ENCODE measurements around the gene TMED1. TPM values are rescaled to one million over a fixed set of nuclear protein-coding genes. Genes with fewer than 3 reads are reported as not detected.

TMED1 gene, protein sequence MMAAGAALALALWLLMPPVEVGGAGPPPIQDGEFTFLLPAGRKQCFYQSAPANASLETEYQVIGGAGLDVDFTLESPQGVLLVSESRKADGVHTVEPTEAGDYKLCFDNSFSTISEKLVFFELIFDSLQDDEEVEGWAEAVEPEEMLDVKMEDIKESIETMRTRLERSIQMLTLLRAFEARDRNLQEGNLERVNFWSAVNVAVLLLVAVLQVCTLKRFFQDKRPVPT
- 52.9 and 53.9 TPM in 2 replicates for total RNA-seq

DNA sequence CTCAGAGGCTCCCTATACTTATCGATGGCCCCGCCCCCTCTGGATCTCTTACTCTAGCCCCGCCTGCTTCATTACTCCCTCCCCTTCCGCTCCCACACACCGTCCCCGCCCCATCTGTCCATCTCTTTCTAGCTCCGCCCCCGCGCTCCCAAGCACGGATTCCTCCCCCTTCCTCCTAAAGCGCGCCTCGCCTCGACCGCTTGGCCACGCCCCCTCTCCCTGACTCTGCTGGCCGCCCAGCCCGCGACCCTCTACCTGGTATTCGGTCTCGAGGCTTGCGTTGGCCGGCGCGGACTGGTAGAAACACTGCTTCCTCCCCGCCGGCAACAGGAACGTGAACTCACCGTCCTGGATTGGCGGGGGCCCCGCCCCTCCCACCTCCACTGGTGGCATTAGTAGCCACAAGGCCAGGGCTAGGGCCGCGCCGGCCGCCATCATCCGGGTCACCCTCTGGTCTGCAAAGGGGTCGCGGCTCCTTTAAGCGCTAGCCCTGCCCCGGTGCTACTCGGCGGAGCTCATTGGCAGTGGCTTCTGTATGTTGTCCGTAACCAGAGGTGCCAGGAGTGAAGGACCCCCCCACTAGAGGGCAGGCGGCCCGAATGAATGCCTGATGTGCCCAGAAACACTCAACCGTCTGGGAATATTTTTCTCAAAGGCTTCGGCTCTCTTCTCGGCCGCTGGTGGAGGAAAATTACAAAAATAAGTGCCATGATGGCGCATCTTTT is at the start of gene TMED1:
TMED1 (minus strand) TSS at position 459 of the 725 bp plus-strand sequence; CDS start at position 438, 21 bp downstream.

DNA sequence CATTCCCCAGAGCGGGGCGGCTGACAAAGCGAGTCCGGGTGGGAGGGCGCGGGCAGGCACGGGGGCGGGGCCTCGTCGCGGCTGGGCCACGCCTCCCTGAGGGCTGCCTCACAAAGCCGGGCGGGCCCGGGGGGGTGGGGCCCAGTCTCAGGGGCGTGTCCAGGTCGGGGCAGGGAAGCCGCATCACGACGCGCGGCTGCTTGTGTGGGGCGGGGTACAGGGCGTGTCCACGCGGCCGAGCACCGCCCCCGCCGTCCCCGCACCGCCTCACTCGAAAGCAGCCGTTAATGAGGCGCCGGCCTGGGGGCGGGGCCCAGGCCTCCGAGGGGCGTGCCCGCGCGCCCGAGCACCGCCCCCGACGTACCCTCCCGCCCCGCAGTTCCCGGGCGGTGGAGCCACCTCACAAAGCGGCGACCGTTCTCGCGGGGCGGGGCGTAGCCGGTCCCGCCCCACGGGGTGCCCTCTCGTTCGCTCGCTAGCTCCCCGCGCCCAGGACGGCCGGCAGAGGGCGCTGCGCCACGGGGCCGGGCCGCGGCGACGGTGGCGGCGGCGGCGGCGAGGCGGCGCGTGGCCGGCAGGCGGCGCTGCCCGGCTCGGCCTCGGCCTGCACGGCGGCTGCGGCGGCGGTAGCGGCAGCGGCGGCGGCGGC is 35.1 kb upstream of the TMED1 start, which contains the start of gene CARM1:
CARM1 (plus strand) TSS at position 599 of the 649 bp plus-strand sequence. CDS start 150 bp downstream, outside the sequence.

DNA sequence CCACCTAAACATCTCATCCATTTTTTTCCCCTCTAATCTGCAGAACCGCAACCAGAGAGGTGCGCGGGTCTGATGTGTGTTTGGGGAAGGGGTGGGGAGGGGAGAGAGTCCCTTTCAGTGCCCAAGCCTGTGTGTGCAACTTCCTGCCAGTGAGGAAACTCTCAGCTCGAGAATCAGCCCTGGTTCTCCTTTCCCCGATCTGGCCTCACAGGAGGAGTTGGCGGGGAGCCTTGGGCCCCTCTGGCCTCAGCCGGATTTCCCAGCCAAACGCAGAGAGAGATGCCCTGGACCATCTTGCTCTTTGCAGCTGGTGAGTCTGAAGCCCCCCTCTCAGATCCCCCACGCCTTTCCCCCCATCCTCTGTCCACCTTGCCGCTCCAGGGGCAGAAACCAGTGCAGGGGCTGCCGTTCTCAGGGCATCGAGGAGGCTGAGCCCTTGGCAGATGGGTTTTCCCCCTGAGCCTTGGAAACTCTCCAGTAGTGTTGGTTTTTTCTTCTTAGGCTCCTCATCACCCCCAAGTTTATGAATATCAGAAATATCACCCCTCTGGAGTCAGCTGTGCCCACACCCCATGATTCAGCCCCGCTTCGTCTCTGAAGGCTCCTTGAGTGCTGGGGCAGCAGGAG is 12.3 kb upstream of the TMED1 start, which contains the start of gene C19orf38:
C19orf38 (plus strand) TSS at position 186 of the 627 bp plus-strand sequence; CDS start at position 280, 94 bp downstream.

Other genes starting within 250 kb of the TMED1 start
- not detected in 2 replicates for gene AP1M2, start 248.9 kb downstream of the TMED1 start, total RNA-seq
- 28.4 and 35.5 TPM in 2 replicates for gene SLC44A2, start 210.7 kb downstream of the TMED1 start, total RNA-seq
- 60.4 and 69.0 TPM in 2 replicates for gene ILF3, start 181.9 kb downstream of the TMED1 start, total RNA-seq
- 26.0 and 31.1 TPM in 2 replicates for gene QTRT1, start 134.8 kb downstream of the TMED1 start, total RNA-seq
- 64.3 and 64.7 TPM in 2 replicates for gene DNM2, start 118.1 kb downstream of the TMED1 start, total RNA-seq
- 0.09 and 0.28 TPM in 2 replicates for gene C19orf38, start 12.2 kb upstream of the TMED1 start, total RNA-seq
- gene CARM1, start 35.3 kb upstream of the TMED1 start, total RNA-seq, result 15.5 and 17.0 TPM in 2 replicates
- 119 and 153 TPM in 2 replicates for gene YIPF2, start 92.4 kb upstream of the TMED1 start, total RNA-seq
- gene TIMM29, start 92.6 kb upstream of the TMED1 start, total RNA-seq, result 22.8 and 26.2 TPM in 2 replicates
- 35.0 and 38.8 TPM in 2 replicates for gene SMARCA4, start 124.8 kb upstream of the TMED1 start, total RNA-seq